Activated CD4-positive, alpha-beta memory T cell treated with anti-CD3 and anti-CD28 coated beads, Interleukin-2, amount 10 ng/mL, durations not matched to agents 7 days and 5 days (primary cell): ENCODE measurements around the gene CDC14A. TPM values are rescaled to one million over a fixed set of nuclear protein-coding genes. Genes with fewer than 3 reads are reported as not detected.

Experiments
- CTCF ChIA-PET: fragments of 350-600 bp; sonication (Branson Sonifier 250); formaldehyde crosslinking; loops from one replicate; lab custom pipeline; 2021; ENCODE audit warnings: antibody characterized with exemption, inconsistent platforms; lab: Charles Lee
- POLR2A ChIA-PET: fragments of 350-600 bp; sonication (Branson Sonifier 250); formaldehyde crosslinking; loops from one replicate; lab custom pipeline; 2021; ENCODE audit warnings: antibody characterized with exemption; lab: Charles Lee
- DNase-seq: peaks from one replicate; pipeline ENCODE4 v3.0.0-alpha.2; 2020
- H3K27ac Mint-ChIP-seq: one replicate; pipeline ENCODE4 v1.8.0; 2021; ENCODE audit warnings: mild to moderate bottlenecking, mixed read lengths
- H3K27me3 Mint-ChIP-seq: one replicate; pipeline ENCODE4 v1.8.0; 2021; ENCODE audit warnings: mixed read lengths
- H3K36me3 Mint-ChIP-seq: one replicate; pipeline ENCODE4 v1.8.0; 2021; ENCODE audit warnings: low read depth, mixed read lengths
- H3K4me1 Mint-ChIP-seq: one replicate; pipeline ENCODE4 v1.8.0; 2021; ENCODE audit warnings: mixed read lengths
- H3K4me3 Mint-ChIP-seq: one replicate; pipeline ENCODE4 v1.8.0; 2021; ENCODE audit warnings: mild to moderate bottlenecking, mixed read lengths
- H3K9me3 Mint-ChIP-seq: one replicate; pipeline ENCODE4 v1.8.0; 2021; ENCODE audit warnings: mixed read lengths
- total RNA-seq, 2 experiments: library from RNA; stranded (reverse); gene quantifications; one replicate each; pipeline ENCODE4 v1.2.3, GENCODE V29; 2021

The CDC14A gene
- total RNA-seq, 2 experiments from 2014 or later: 41.8 to 44.9 TPM

- no peak for DNase-seq
- Mint-ChIP-seq H3K27ac (no peak overlapping the region), H3K9me3 (no peaks in the 10 kb centered on the region), H3K4me3 (no peak overlapping the region), H3K4me1 (no peaks in the 10 kb centered on the region), H3K27me3 (no peaks in the 10 kb centered on the region), H3K36me3 (peaks cover 59% of the 10 kb centered on the region)
- POLR2A ChIA-PET: no interaction called here
- CTCF ChIA-PET: no interaction called here
These were observed 130.9 kb downstream of the CDC14A start for GRCh38 chr1:100483230-100483629.

DNA sequence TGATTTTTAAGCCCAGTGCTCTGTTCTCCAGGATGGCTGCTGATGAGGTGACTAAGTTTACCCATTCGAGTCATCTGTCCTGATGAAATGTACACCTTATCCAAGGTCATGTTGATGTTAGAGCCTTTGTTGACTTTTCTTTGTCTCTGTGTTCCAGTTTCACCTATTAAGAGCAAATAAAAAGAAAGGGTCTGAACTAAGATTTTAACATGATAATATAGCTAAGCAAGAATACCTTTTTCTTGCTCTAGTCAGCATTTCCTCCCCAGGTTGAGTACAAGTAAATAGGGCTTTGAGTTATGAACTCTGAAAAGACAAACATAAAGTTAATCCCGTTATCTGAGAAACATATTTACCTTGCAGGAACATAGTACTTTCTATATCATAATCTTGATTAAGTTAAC, 133.6 kb downstream of the CDC14A start:
- DNase-seq: no peak
- Mint-ChIP-seq H3K27me3 (no peaks in the 10 kb centered on the region), H3K9me3 (no peaks in the 10 kb centered on the region), H3K4me3 (no peak overlapping the region), H3K36me3 (peaks cover 53% of the 10 kb centered on the region), H3K27ac (no peak overlapping the region), H3K4me1 (no peaks in the 10 kb centered on the region)
- ChIA-PET CTCF (no interaction called here), POLR2A (no interaction called here)

GRCh38 chr1:100494393-100495084, 142.2 kb downstream of the CDC14A start:
- no peak overlapping the region for H3K27ac Mint-ChIP-seq
- no peaks in the 10 kb centered on the region for H3K9me3 Mint-ChIP-seq
- POLR2A ChIA-PET: no interaction called here
- no peak overlapping the region for H3K4me3 Mint-ChIP-seq
- H3K4me1 Mint-ChIP-seq: no peaks in the 10 kb centered on the region
- peaks cover 60% of the 10 kb centered on the region for H3K36me3 Mint-ChIP-seq
- no peaks in the 10 kb centered on the region for H3K27me3 Mint-ChIP-seq
- CTCF ChIA-PET: no interaction called here
- DNase-seq: no peak

DNA sequence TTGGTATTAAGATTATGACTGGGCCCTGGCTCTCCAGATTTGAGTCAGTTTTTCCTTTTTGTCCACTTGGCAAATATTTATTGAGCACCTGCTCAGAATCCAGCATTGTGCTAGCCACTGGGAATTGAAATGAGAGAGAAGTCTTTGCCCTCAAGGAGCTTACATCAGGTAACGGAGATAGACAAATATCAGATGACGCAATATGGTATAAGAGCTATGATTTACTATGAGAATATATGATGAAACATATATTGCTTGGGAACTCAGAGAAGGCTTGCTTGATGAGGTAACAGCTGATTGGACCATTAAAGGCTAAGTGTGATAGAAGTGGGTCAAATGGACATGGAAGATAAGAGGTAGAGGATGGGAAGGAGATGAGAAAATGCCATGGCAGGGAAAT, 144.6 kb downstream of the CDC14A start:
- H3K4me3 Mint-ChIP-seq: no peak overlapping the region
- H3K9me3 Mint-ChIP-seq: no peaks in the 10 kb centered on the region
- POLR2A ChIA-PET: interaction anchor here (1.5 kb wide), 2 partner anchors 10 to 230 kb away, joined by 3 to 4 read pairs; no protein-coding TSS in a partner anchor

GRCh38 chr1:100497796-100498195, 145.5 kb downstream of the CDC14A start:
- ChIA-PET POLR2A (interaction anchor here (1.5 kb wide), 1 partner anchor 9 kb away, joined by 3 read pairs; no protein-coding TSS in a partner anchor), CTCF (no interaction called here)
- Mint-ChIP-seq H3K9me3 (no peaks in the 10 kb centered on the region), H3K27me3 (no peaks in the 10 kb centered on the region), H3K4me1 (no peaks in the 10 kb centered on the region), H3K4me3 (no peak overlapping the region), H3K36me3 (peaks cover 74% of the 10 kb centered on the region), H3K27ac (no peak overlapping the region)
- no peak for DNase-seq

More for the DNA sequence above, 144.6 kb downstream of the CDC14A start:
- H3K36me3 Mint-ChIP-seq: peaks cover 66% of the 10 kb centered on the region
- CTCF ChIA-PET: interaction anchor here (1.3 kb wide), 1 partner anchor 33 kb away, joined by 6 read pairs; no protein-coding TSS in a partner anchor
- no peak overlapping the region for H3K27ac Mint-ChIP-seq
- no peak for DNase-seq
- no peaks in the 10 kb centered on the region for H3K27me3 Mint-ChIP-seq
- no peaks in the 10 kb centered on the region for H3K4me1 Mint-ChIP-seq

DNA sequence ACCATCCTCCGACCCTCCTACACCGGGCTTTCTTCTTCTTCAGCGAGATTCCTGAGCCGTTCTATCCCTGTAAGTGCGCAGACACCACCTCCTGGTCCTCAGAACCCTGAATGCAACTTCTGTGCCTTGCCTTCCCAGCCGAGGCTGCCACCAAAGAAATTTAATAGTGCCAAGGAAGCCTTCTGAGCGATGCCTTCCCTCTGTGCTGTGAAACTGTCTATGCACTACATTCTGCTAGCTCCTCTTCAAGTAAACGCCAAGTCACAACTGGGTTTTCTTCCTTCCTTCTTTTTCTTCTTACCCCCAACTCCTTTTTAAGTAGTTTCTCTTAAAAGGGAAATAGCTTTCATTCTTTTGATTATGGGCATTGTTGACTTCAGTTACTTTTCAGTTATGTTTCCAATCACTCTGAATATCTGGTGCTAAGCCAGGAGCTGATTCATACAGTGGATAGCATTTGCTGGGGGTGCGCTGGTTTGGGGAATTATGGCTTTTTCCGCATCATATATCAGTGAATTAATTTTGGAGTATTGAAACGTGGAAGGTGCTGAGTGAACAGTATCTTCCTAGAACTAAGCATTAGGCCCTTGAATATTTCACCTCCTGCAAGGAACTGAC, 147.0 kb downstream of the CDC14A start:
- no peak for DNase-seq
- Mint-ChIP-seq H3K4me3 (no peak overlapping the region), H3K27me3 (no peaks in the 10 kb centered on the region), H3K36me3 (peaks cover 71% of the 10 kb centered on the region), H3K4me1 (no peaks in the 10 kb centered on the region), H3K9me3 (no peaks in the 10 kb centered on the region), H3K27ac (peak overlapping the region; percentile 9)
- ChIA-PET CTCF (no interaction called here), POLR2A (no interaction called here)

- Mint-ChIP-seq H3K4me3 (no peak overlapping the region), H3K9me3 (no peaks in the 10 kb centered on the region), H3K36me3 (peaks cover 62% of the 10 kb centered on the region), H3K27ac (no peak overlapping the region), H3K4me1 (no peaks in the 10 kb centered on the region), H3K27me3 (no peaks in the 10 kb centered on the region)
- POLR2A ChIA-PET: no interaction called here
- DNase-seq: no peak
- CTCF ChIA-PET: no interaction called here
These were observed 149.9 kb downstream of the CDC14A start for GRCh38 chr1:100502052-100502792.

- ChIA-PET POLR2A (interaction anchor here (1.1 kb wide), 1 partner anchor 9 kb away, joined by 3 read pairs; no protein-coding TSS in a partner anchor), CTCF (interaction anchor here (0.8 kb wide), 1 partner anchor 37 kb away, joined by 3 read pairs; no protein-coding TSS in a partner anchor)
- Mint-ChIP-seq H3K36me3 (peaks cover 34% of the 10 kb centered on the region), H3K9me3 (no peaks in the 10 kb centered on the region), H3K4me3 (no peak overlapping the region), H3K27me3 (no peaks in the 10 kb centered on the region), H3K4me1 (no peaks in the 10 kb centered on the region), H3K27ac (no peak overlapping the region)
- no peak for DNase-seq
These were observed 153.9 kb downstream of the CDC14A start for GRCh38 chr1:100506217-100506616.

DNA sequence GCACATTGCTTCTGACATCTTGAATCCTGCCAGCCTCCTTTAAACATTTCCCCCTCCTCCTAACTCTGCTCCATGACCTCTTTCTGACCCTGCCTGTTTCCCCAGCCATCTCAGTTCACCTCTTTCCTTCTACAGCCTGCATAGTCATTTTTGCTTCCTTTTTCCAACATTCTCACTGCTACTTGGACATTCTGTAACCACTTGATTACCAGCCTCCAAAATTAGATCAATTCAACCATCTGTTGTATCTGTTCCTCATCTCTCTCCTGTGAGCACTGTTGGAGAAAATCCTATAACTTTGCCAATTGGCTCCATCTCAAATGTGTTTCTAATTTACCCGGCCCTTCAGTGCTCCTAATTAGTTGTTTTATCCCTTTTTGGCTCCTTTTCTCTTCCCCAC, 158.1 kb downstream of the CDC14A start:
- Mint-ChIP-seq H3K27me3 (no peaks in the 10 kb centered on the region), H3K4me3 (no peak overlapping the region), H3K27ac (no peak overlapping the region), H3K4me1 (peaks cover 2% of the 10 kb centered on the region), H3K9me3 (no peaks in the 10 kb centered on the region), H3K36me3 (peaks cover 19% of the 10 kb centered on the region)
- ChIA-PET CTCF (no interaction called here), POLR2A (no interaction called here)
- DNase-seq: no peak

DNA sequence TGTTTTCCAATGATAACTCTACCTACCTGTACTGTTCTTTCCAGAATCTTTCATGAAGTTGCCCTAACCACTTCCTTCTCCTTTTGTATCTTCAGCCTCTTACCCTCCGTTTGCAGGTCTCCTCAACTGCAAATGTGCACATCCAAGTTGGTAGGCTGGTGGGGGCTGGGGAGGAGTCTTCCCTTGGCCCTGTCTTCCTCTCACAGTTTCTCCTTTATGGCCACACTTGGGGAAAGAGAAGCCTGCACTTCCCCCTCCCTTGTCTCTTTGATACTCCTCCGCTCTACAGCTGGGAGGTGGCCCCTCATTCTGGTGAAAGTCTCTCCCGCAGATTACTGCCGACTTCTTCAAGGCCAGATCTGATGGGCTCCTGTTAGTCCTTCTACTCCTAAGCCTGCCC, 158.8 kb downstream of the CDC14A start:
- H3K4me3 Mint-ChIP-seq: no peak overlapping the region
- no peaks in the 10 kb centered on the region for H3K27me3 Mint-ChIP-seq
- H3K9me3 Mint-ChIP-seq: no peaks in the 10 kb centered on the region
- no peak overlapping the region for H3K27ac Mint-ChIP-seq
- ChIA-PET POLR2A (no interaction called here), CTCF (no interaction called here)
- peaks cover 2% of the 10 kb centered on the region for H3K4me1 Mint-ChIP-seq
- no peak for DNase-seq
- peaks cover 18% of the 10 kb centered on the region for H3K36me3 Mint-ChIP-seq

- no peak overlapping the region for H3K27ac Mint-ChIP-seq
- peaks cover 22% of the 10 kb centered on the region for H3K36me3 Mint-ChIP-seq
- H3K27me3 Mint-ChIP-seq: no peaks in the 10 kb centered on the region
- no peak for DNase-seq
- ChIA-PET CTCF (interaction anchor here (1.2 kb wide), 1 partner anchor 26 kb away, joined by 3 read pairs; the partner anchor contains the start of gene GPR88), POLR2A (no interaction called here)
- H3K9me3 Mint-ChIP-seq: no peaks in the 10 kb centered on the region
- peaks cover 2% of the 10 kb centered on the region for H3K4me1 Mint-ChIP-seq
- no peak overlapping the region for H3K4me3 Mint-ChIP-seq
These were observed 159.5 kb downstream of the CDC14A start for GRCh38 chr1:100511773-100512172.

DNA sequence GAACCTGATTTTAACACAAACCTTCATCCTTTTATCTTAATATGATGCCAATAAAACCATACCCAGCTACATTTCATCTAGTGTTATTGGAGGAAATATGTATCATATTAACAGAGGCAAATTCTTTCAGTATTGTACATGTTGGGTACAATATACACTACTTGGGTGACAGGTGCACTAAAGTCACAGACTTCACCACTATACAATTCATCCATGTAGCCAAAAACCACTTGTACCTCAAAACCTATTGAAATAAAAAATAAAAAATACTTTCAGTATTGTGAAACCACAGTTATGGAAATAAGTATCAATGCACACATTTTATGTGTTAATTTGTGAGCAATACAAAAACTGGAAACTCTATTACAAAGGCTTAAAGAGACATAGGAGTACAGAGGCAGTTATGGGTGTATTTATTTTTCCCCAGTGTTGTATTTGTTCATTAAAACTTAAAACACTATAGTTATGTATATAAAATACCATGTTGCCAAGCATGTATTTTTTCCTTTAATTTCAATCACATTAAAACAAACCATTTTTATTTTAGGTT, 160.6 kb downstream of the CDC14A start:
- Mint-ChIP-seq H3K27ac (no peak overlapping the region), H3K36me3 (peaks cover 20% of the 10 kb centered on the region), H3K27me3 (no peaks in the 10 kb centered on the region), H3K4me1 (peaks cover 2% of the 10 kb centered on the region), H3K9me3 (no peaks in the 10 kb centered on the region), H3K4me3 (no peak overlapping the region)
- POLR2A ChIA-PET: no interaction called here
- DNase-seq: no peak
- CTCF ChIA-PET: interaction anchor here (1.2 kb wide), 1 partner anchor 25 kb away, joined by 3 read pairs; the partner anchor contains the start of gene GPR88

GRCh38 chr1:100516857-100517256, 164.6 kb downstream of the CDC14A start:
- Mint-ChIP-seq H3K36me3 (peaks cover 35% of the 10 kb centered on the region), H3K9me3 (no peaks in the 10 kb centered on the region), H3K27ac (no peak overlapping the region), H3K27me3 (no peaks in the 10 kb centered on the region), H3K4me1 (peaks cover 2% of the 10 kb centered on the region), H3K4me3 (no peak overlapping the region)
- no peak for DNase-seq
- ChIA-PET CTCF (no interaction called here), POLR2A (interaction anchor here (1.1 kb wide), 1 partner anchor 12 kb away, joined by 4 read pairs; no protein-coding TSS in a partner anchor)
